ACC112 (cell line): Measurements from ENCODE around the gene SP110.
A peak's percentile ranks its signal among the peaks of the same experiment; 100 is the strongest.
"Not testable (repeated sequence)": the region's sequence is repeated elsewhere in the genome, so short reads cannot be mapped to it uniquely, and the experiment has no call there.

Experiments used
- H2AFZ ChIP-seq: fragments of 200-600 bp; sonication (generic); one replicate; pipeline ENCODE4 v1.6.0; 2017; ENCODE audit warnings: antibody characterized with exemption, low read length; ENCODE audit not compliant: unreplicated experiment
- H3K27ac ChIP-seq: fragments of 200-600 bp; sonication (generic); 2 replicates; pipeline ENCODE4 v1.5.1; 2014; ENCODE audit warnings: low read depth, mild to moderate bottlenecking, antibody characterized with exemption, low read length, moderate library complexity
- H3K27me3 ChIP-seq: fragments of 200-600 bp; sonication (generic); 2 replicates; pipeline ENCODE4 v1.6.1; 2014; ENCODE audit warnings: mild to moderate bottlenecking, antibody characterized with exemption, low read length, moderate library complexity, mixed read lengths; ENCODE audit not compliant: insufficient read depth
- H3K36me3 ChIP-seq: fragments of 200-600 bp; sonication (generic); 2 replicates; pipeline ENCODE4 v1.6.1; 2016; ENCODE audit warnings: mild to moderate bottlenecking, antibody characterized with exemption, low read length, moderate library complexity, mixed read lengths; ENCODE audit not compliant: insufficient read depth
- H3K4me1 ChIP-seq: fragments of 200-600 bp; sonication (generic); one replicate; pipeline ENCODE4 v1.6.1; 2016; ENCODE audit warnings: low read length, mixed read lengths; ENCODE audit not compliant: insufficient read depth, unreplicated experiment, control insufficient read depth
- H3K4me3 ChIP-seq: fragments of 200-600 bp; sonication (generic); 2 replicates; pipeline ENCODE4 v1.5.1; 2014; ENCODE audit warnings: mild to moderate bottlenecking, low read depth, low read length
- H3K79me2 ChIP-seq: fragments of 200-600 bp; sonication (generic); one replicate; pipeline ENCODE4 v1.6.0; 2016; ENCODE audit warnings: low read length; ENCODE audit not compliant: control insufficient read depth, unreplicated experiment, insufficient read depth

SP110 gene

DNA sequence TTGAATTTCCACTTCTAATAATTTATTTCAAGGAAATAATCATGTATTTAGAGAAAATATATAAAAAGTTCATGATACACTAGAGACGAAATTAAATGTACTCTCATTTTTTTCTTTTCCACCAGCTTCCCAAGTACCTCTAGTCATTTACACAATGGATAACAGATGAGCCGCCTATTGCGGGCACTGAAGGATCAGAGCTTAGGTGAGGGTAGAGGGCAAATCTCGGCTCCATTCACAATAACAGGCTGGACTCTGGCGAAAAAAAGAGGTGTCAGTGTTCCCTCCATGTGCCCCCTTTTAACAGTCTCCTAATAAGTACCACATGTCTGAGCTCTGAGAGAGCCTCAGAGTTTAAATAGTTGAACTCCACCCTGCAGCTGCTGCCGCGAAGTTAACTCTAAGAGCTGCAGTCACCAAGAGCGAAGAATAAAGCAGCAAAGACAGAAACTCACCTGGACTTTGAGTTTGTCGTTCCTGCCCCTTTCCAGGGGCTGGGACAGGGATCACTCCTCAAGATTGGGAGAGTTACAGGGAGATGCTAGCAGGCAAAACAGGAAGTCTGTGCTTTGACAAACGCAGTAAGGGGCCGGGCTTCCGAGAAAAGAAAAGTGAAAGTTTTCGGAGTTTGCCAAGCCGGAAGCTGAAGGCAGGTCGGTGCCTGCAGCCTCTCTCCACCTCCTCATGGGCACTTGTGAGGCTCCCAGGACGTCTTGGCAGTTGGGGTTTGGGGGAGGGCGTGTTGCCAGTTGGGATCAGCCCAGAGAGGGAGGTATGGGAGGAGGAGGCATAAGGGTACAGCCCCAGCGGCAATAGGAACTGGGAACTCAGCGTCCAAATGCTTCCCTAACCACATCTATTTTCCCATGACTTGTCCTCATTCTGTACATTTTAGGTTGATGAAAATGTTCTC lies at the start of gene SP110:
Gene SP110, minus strand, starts transcription at position 566 of the 913 bp plus-strand sequence. CDS start 3,057 bp downstream, outside the sequence.
- Histone ChIP-seq H3K36me3 (peaks cover 16% of the 10 kb centered on the region), H3K4me3 (peak within 1 kb of the TSS; percentile 96), H3K27me3 (no peaks in the 10 kb centered on the region), H3K79me2 (peaks cover 43% of the 10 kb centered on the region), H3K4me1 (peaks cover 20% of the 10 kb centered on the region), H2AFZ (peak within 1 kb of the TSS; percentile 89), H3K27ac (peak within 1 kb of the TSS; percentile 77)

DNA sequence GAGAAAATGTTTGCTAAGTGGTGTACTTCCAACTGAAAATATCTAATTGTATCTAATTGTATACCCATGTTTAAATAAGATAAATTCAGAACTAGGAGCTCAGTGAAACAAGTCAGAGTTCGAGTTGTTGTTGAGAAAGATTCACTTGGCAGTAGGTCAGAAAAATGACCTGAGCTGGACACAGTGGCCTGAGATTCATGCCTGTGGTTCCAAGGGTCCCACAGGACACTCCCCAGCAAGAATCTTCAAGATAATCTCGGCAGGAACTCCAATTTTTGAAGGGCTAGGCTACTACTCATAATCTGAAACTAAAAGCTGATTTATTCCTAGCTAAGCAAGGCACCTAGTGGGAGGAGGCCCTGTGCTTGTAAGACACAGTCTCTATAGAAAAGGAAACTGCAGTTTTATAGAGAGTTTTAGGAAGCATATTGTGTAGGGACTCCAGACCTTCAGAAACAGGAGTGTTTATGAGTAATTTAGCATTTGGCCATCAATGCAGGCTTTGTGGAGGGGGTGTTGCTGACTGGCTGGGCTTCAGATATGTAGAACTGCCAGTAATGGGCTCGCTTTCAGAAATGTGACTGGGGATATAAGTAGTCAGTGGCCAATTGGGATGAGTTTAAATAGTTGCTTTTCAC lies 48.9 kb upstream of the SP110 start:
- H3K4me3 ChIP-seq, result no peak overlapping the region
- H3K27ac ChIP-seq, result no peak overlapping the region
- H2AFZ ChIP-seq, result peak overlapping the region; percentile 4
- no peaks in the 10 kb centered on the region for H3K36me3 ChIP-seq
- no peaks in the 10 kb centered on the region for H3K4me1 ChIP-seq
- H3K79me2 ChIP-seq, result no peaks in the 10 kb centered on the region
- peaks cover 29% of the 10 kb centered on the region for H3K27me3 ChIP-seq

DNA sequence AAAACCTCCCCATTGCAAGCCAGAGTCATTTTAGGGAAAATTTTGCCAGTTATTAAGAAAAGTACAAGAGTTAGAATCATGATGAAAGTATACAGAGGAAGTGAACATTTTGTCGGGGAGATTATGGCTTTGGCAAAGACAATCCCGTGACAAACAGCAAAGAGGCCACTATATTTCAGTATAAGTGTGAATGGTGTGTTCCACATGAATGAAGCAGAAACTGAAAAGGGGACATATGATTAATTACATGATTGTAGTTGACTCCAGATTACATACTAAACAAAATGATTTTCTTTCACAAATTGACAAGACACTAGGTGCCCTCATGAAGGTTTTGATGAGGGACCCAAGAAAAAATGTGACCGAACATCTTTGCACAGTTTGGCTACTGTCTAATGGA lies 47.8 kb upstream of the SP110 start:
- no peaks in the 10 kb centered on the region for H3K4me1 ChIP-seq
- H3K79me2 ChIP-seq, result no peaks in the 10 kb centered on the region
- H3K36me3 ChIP-seq, result no peaks in the 10 kb centered on the region
- no peak overlapping the region for H3K27ac ChIP-seq
- peaks cover 29% of the 10 kb centered on the region for H3K27me3 ChIP-seq
- H3K4me3 ChIP-seq, result no peak overlapping the region
- no peak overlapping the region for H2AFZ ChIP-seq

DNA sequence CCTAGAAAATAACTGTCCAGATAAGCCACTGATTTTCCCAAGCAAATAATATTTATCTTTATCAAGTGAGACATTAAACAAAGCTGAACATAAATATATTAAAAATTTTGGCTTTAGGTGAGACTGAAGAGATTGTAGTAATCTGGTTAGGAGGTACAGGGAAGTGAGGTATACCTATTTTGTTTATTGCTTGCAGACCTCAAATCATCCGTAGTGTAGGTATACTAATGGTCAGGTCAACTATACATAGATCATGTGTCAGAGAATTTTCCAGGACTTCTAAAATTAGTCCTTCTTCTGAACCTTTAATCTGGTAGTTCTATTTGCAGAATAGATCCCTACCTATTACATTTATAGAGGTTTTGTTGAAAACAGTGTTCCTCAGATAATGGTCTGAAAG lies 47.3 kb upstream of the SP110 start:
- no peak overlapping the region for H3K4me3 ChIP-seq
- H3K27ac ChIP-seq, result no peak overlapping the region
- H3K4me1 ChIP-seq, result no peaks in the 10 kb centered on the region
- H3K27me3 ChIP-seq, result peaks cover 30% of the 10 kb centered on the region
- H3K36me3 ChIP-seq, result no peaks in the 10 kb centered on the region
- no peak overlapping the region for H2AFZ ChIP-seq
- H3K79me2 ChIP-seq, result no peaks in the 10 kb centered on the region

DNA sequence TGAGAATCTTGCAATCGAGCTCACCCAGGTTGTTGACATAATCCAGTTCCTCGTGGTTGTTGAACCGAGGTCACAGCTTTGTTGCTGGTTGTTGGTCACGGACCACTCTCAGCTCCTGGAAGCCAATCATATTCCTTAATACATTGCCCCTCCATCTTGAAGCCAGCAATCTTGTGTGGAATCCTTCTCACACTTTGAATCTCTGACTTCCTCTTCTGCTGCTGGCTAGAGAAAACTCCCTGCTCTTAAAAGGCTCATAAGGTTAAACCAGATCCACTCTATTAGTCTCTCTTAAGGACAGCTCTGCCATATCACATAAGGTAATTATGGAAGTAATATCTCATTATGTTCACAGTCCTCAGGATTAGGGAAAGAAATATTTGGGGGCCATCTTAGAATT lies 46.9 kb upstream of the SP110 start:
- Histone ChIP-seq H3K27ac (no peak overlapping the region), H2AFZ (peak overlapping the region; percentile 34), H3K79me2 (no peaks in the 10 kb centered on the region), H3K36me3 (no peaks in the 10 kb centered on the region), H3K4me3 (no peak overlapping the region), H3K4me1 (no peaks in the 10 kb centered on the region), H3K27me3 (peaks cover 28% of the 10 kb centered on the region)

DNA sequence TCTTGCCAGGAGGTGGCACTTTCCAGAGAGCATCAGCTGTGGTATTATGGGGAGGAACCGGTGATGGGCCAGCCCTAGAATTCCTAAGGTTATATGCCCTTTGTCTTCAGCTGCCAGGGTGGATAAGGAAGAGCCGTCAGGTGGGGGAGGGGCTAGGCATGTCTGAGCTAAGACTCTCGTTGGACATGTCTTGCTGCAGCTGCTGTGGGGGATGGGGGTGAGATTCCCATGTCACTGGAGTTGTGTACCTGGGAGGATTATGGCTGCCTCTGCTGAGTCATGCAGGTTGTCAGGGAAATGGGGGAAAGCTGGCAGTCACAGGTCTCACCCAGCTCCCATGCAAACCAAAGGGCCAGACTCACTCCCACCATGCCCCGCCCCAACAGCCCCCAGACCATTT lies 45.2 kb upstream of the SP110 start:
- peaks cover 17% of the 10 kb centered on the region for H3K27me3 ChIP-seq
- H2AFZ ChIP-seq, H3K4me1 ChIP-seq, H3K79me2 ChIP-seq, H3K27ac ChIP-seq, H3K4me3 ChIP-seq, H3K36me3 ChIP-seq: not testable (repeated sequence)

DNA sequence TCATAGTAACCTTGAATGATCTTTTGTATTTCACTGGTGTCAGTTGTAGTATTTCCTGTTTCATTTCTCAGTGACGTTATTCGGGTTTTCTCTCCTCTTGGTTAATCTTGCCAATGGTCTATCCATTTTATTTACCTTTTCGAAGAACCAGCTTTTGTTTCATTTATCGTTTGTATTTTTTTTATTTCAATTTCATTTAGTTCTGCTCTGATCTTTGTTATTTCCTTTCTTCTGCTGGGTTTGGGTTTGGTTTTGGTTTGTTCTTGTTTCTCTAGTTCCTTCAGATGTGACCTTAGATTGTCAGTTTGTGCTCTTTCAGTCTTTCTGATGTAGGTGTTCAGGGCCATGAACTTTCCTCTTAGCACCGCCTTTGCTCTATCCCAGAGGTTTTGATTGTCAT lies 42.5 kb upstream of the SP110 start:
- Histone ChIP-seq H3K36me3 (no peaks in the 10 kb centered on the region), H3K4me3 (no peak overlapping the region), H3K27ac (no peak overlapping the region), H3K27me3 (peaks cover 17% of the 10 kb centered on the region), H2AFZ (no peak overlapping the region), H3K79me2 (no peaks in the 10 kb centered on the region), H3K4me1 (no peaks in the 10 kb centered on the region)

DNA sequence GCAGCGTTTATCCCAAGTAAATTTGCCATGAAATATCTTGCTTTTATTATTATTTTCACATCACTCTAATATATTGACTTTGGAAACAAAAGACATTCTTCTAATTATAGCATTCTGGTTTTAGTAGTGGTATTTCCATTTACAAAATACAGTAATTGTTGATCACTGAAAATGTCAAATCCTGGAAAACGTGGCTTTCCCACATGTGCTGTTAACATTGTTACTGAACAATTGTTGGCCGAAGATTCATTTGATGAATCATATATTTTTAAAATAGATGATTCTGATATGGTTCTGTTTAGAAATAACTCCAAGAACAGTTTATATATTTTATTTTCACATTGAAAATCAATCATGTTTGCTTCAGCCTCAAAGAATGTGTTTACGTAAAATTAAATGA lies 38.7 kb upstream of the SP110 start:
- Histone ChIP-seq H3K36me3 (no peaks in the 10 kb centered on the region), H3K27me3 (peaks cover 18% of the 10 kb centered on the region), H3K79me2 (no peaks in the 10 kb centered on the region), H3K4me3 (no peak overlapping the region), H2AFZ (no peak overlapping the region), H3K27ac (no peak overlapping the region), H3K4me1 (no peaks in the 10 kb centered on the region)

DNA sequence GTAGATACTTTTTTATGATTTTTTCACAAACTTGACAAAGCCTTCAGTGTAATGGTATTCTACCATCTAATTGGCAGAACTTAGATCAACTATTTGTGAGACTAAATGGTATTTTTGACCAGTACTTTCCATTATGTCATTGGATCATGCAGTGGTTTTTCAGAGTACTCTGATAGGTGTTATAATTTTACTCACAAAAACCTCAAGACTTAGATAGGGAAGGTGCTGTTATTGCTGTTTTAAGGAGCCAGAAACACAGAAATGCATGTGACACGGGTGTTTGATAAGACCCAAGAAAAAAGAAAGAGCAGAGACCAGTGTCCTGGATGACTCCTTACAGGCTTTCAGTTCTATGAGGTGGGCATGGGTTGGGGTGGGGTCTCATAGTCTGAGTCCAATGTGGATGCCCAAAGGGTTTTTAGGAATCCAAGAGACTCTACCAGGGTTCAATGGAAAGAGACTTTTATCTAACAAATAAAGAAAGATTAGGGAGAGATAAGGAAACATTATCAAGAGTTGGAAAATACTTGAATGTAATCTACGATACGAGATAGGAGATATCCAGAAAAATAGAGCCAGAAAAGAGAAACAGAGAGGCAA lies 37.0 kb upstream of the SP110 start:
- H3K4me3 ChIP-seq, result no peak overlapping the region
- no peaks in the 10 kb centered on the region for H3K4me1 ChIP-seq
- H3K36me3 ChIP-seq, result no peaks in the 10 kb centered on the region
- H3K27me3 ChIP-seq, result peaks cover 30% of the 10 kb centered on the region
- no peak overlapping the region for H3K27ac ChIP-seq
- no peak overlapping the region for H2AFZ ChIP-seq
- no peaks in the 10 kb centered on the region for H3K79me2 ChIP-seq

DNA sequence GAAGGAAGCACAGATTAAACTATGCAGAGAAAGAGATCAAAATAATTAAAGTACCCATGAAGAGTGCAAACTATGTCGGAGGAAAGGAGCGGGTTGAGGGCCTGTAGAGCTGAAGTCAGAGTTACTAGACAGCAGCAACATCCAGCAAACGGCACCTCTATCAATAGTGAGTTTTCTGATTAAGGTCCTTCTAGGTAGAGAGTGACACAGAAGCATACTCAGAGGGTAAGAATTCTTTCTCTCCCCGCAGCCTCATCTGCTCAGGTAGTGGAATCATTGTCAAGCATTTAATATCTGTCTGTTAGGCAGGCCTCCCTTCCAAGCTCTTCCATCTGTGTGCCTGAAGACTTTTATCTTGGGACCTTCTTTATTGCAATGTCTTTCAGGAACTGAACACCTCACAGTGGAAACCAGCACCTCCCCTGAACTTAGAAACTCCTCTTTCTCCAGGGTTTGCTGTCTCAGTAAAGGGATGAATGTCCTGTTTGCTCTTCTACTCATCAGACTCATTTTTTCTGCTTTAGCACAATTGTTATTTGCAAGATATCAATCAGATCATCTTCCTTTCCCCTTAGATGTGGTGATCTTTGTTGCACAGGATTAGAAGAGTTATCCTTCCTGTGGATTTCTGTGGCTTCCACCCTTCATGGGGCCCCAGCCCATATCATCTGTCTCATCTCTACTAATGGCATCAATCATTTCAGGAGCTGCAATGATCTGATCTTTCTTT lies 34.5 kb upstream of the SP110 start:
- Histone ChIP-seq H2AFZ (no peak overlapping the region), H3K4me3 (no peak overlapping the region), H3K36me3 (no peaks in the 10 kb centered on the region), H3K4me1 (no peaks in the 10 kb centered on the region), H3K79me2 (no peaks in the 10 kb centered on the region), H3K27ac (no peak overlapping the region), H3K27me3 (peaks cover 50% of the 10 kb centered on the region)
